Right lobe of liver (tissue), 4 donors: Measurements from ENCODE around the gene CST3.

Experiments used
- POLR2A ChIP-seq: fragments of 450-650 bp; IDR thresholded peaks from one replicate; pipeline ENCODE4 v1.6.1; 2017; ENCODE audit warnings: antibody characterized with exemption, mild to moderate bottlenecking
- TF ChIP-seq, protein P1 (sequence below), 4 donors: fragments of 200-600 bp in 3 of 4; fragments of 450-650 bp in 1 of 4; IDR thresholded peaks; one replicate each; pipeline versions ENCODE4 v1.5.1 to v1.8.0; 2016 to 2022; ENCODE audit warnings: antibody characterized with exemption in 4 of 4, mild to moderate bottlenecking in 2 of 4
- donor health status: DM: no; HTN: no; CAD: no.
- donor health status: DM: no; HTN: no; CAD: no.
- donor health status: DM: no; HTN: yes; CAD: no.

DNA sequence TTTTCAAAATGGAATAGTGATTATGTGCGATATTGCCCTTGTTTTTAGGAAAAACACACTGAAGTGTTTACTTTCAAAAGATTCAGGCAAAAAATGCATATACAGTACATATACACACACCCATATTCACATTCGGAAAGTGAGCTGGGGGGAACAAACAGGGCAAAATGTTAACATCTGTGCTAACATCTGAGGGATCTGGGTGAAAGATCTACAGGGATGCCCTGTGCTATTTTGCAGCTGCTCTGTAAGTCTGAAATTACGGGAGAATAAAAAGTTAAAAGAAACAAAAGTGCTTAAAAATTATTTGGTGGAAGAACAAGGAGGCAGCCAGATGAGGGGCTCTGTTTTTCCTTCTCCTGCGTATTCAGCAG is 860 bp downstream of the CST3 start:
- TF ChIP-seq POLR2A = no peak
- TF ChIP-seq, protein P1, sequence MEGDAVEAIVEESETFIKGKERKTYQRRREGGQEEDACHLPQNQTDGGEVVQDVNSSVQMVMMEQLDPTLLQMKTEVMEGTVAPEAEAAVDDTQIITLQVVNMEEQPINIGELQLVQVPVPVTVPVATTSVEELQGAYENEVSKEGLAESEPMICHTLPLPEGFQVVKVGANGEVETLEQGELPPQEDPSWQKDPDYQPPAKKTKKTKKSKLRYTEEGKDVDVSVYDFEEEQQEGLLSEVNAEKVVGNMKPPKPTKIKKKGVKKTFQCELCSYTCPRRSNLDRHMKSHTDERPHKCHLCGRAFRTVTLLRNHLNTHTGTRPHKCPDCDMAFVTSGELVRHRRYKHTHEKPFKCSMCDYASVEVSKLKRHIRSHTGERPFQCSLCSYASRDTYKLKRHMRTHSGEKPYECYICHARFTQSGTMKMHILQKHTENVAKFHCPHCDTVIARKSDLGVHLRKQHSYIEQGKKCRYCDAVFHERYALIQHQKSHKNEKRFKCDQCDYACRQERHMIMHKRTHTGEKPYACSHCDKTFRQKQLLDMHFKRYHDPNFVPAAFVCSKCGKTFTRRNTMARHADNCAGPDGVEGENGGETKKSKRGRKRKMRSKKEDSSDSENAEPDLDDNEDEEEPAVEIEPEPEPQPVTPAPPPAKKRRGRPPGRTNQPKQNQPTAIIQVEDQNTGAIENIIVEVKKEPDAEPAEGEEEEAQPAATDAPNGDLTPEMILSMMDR (IDR thresholded peaks at IDR 0.05) = no peak
